SK-N-SH treated with all-trans-retinoic acid at 6 μM for 48 hours (cell line): ENCODE results near the gene ATF5.

Source experiments
- ATAC-seq: fragments of 200-7000 bp; cut with Tn5 transposase; 3 replicates; pipeline ENCODE4 v1.9.1; 2020; ENCODE audit warnings: mild to moderate bottlenecking, moderate library complexity
- BACH2 ChIP-seq: fragments of 250-450 bp; sonication (Bioruptor Pico); IDR thresholded peaks from 2 replicates; pipeline ENCODE4 v1.9.0; 2021; ENCODE audit warnings: mild to moderate bottlenecking, borderline replicate concordance
- CREB5 ChIP-seq: fragments of 250-450 bp; sonication (Bioruptor Pico); IDR thresholded peaks from 2 replicates; pipeline ENCODE4 v1.5.1; 2020; ENCODE audit warnings: low read depth, mild to moderate bottlenecking, moderate library complexity
- CSDC2 ChIP-seq: fragments of 250-450 bp; sonication (Bioruptor Pico); IDR thresholded peaks from 2 replicates; pipeline ENCODE4 v1.5.0; 2020; ENCODE audit warnings: mild to moderate bottlenecking, moderate library complexity
- CSRNP3 ChIP-seq: fragments of 250-450 bp; sonication (Bioruptor Pico); IDR thresholded peaks from 2 replicates; pipeline ENCODE4 v1.5.1; 2021; ENCODE audit warnings: mild to moderate bottlenecking, moderate library complexity
- ESRRG ChIP-seq: fragments of 250-450 bp; sonication (Bioruptor Pico); IDR thresholded peaks from 2 replicates; pipeline ENCODE4 v1.6.1; 2021; ENCODE audit warnings: mild to moderate bottlenecking
- OSR1 ChIP-seq: fragments of 250-450 bp; sonication (Bioruptor Pico); IDR thresholded peaks from 2 replicates; pipeline ENCODE4 v1.8.0; 2022; ENCODE audit warnings: moderate library complexity, mild to moderate bottlenecking, inconsistent platforms
- PATZ1 ChIP-seq: fragments of 250-450 bp; sonication (Bioruptor Pico); IDR thresholded peaks from 2 replicates; pipeline ENCODE4 v1.8.0; 2020; ENCODE audit warnings: mild to moderate bottlenecking, moderate library complexity, borderline replicate concordance
- TSHZ2 ChIP-seq: fragments of 250-450 bp; sonication (Bioruptor Pico); IDR thresholded peaks from 2 replicates; pipeline ENCODE4 v1.5.0; 2020; ENCODE audit warnings: mild to moderate bottlenecking, moderate library complexity
- ZC3H10 ChIP-seq: fragments of 250-450 bp; sonication (Bioruptor Pico); IDR thresholded peaks from 2 replicates; pipeline ENCODE4 v1.5.1; 2021; ENCODE audit warnings: mild to moderate bottlenecking, moderate library complexity
- ZFP30 ChIP-seq: fragments of 450-650 bp; formaldehyde crosslinking; IDR thresholded peaks from 2 replicates; pipeline ENCODE4 v1.5.0; 2022; ENCODE audit warnings: mild to moderate bottlenecking, moderate library complexity

The ATF5 gene

GRCh38 chr19:49981603-49982593 lies 52.9 kb downstream of the ATF5 start:
- ATAC-seq, result no peak
- no peak for TF ChIP-seq OSR1
- TF ChIP-seq BACH2, result no peak
- TF ChIP-seq PATZ1 (CRISPR knock-in tag), result no peak
- no peak for TF ChIP-seq CREB5 (CRISPR knock-in tag)
- TF ChIP-seq CSRNP3 (CRISPR knock-in tag), result no peak
- TF ChIP-seq ESRRG (CRISPR knock-in tag), result no peak
- TF ChIP-seq ZC3H10 (CRISPR knock-in tag), result no peak
- TF ChIP-seq TSHZ2 (CRISPR knock-in tag), result no peak
- no peak for TF ChIP-seq ZFP30 (CRISPR knock-in tag)
- TF ChIP-seq CSDC2, result no peak
